GM10248 (cell line): Measurements from ENCODE around the gene PRSS53.
"Not testable (repeated sequence)": the region's sequence is repeated elsewhere in the genome, so short reads cannot be mapped to it uniquely, and the experiment has no call there.

ENCODE experiments used
- CTCF ChIA-PET: fragments of 300-600 bp; sonication (Branson Sonifier 250); formaldehyde crosslinking; extraction: SDS; loops from one replicate; lab custom pipeline; 2021; ENCODE audit warnings: antibody characterized with exemption; lab: Yijun Ruan, JAX
- POLR2A ChIA-PET: fragments of 350-650 bp; sonication (Branson Sonifier 250); formaldehyde crosslinking; extraction: SDS; loops from one replicate; lab custom pipeline; 2020; ENCODE audit warnings: antibody characterized with exemption; lab: Yijun Ruan, JAX
- DNase-seq: peaks from one replicate; pipeline ENCODE4 v3.0.0; 2012; ENCODE audit errors: extremely low spot score
- CTCF ChIP-seq: IDR thresholded peaks from 2 replicates; pipeline ENCODE4 v1.5.1; 2012; ENCODE audit warnings: mild to moderate bottlenecking, low read depth; ENCODE audit errors: extremely low read depth, missing control alignments, control extremely low read depth

PRSS53 gene

GRCh38 chr16:31088459-31089183 is at the start of gene PRSS53:
TSS of gene PRSS53 (minus strand) at chr16:31088943. CDS start at chr16:31088809, 134 bp downstream.
- TF ChIP-seq CTCF: no peak
- CTCF ChIA-PET: no interaction called here
- POLR2A ChIA-PET: no interaction called here
- no peak for DNase-seq

GRCh38 chr16:31136822-31137499 is 48.2 kb upstream of the PRSS53 start:
- DNase-seq: not testable (repeated sequence)
- ChIA-PET POLR2A (interaction anchor here (1.7 kb wide), 1 partner anchor 43 kb away, joined by 6 read pairs; the partner anchor contains the start of gene FUS), CTCF (interaction anchor here (1.1 kb wide), 1 partner anchor 152 kb away, joined by 3 read pairs; the partner anchor contains the start of gene HSD3B7)

GRCh38 chr16:31136287-31136662 is 47.5 kb upstream of the PRSS53 start:
- ChIA-PET CTCF (interaction anchor here (1.0 to 1.1 kb wide), 2 partner anchors 20 to 151 kb away, joined by 3 read pairs; partner anchors contain the start of gene HSD3B7), POLR2A (interaction anchor here (1.7 kb wide), 1 partner anchor 44 kb away, joined by 6 read pairs; the partner anchor contains the start of gene FUS)
- DNase-seq: no peak
- no peak for TF ChIP-seq CTCF

GRCh38 chr16:31135535-31136286 is 47.0 kb upstream of the PRSS53 start, which contains the start of gene PRSS8:
TSS of gene PRSS8 (minus strand) at chr16:31135727. CDS start at chr16:31135498, 229 bp downstream.
- ChIA-PET POLR2A (interaction anchor here (1.7 kb wide), 1 partner anchor 45 kb away, joined by 6 read pairs; the partner anchor contains the start of gene FUS), CTCF (interaction anchor here (1.0 to 1.1 kb wide), 3 partner anchors 21 to 151 kb away, joined by 3 read pairs; partner anchors contain the start of gene HSD3B7)
- no peak for TF ChIP-seq CTCF
- no peak for DNase-seq

GRCh38 chr16:31134625-31135534 is 46.1 kb upstream of the PRSS53 start:
- ChIA-PET POLR2A (interaction anchor here (0.5 to 1.7 kb wide), 3 partner anchors 45 to 119 kb away, joined by 3 to 6 read pairs (median 4); partner anchors contain the start of gene FUS), CTCF (interaction anchor here (1.0 to 1.9 kb wide), 4 partner anchors 8 to 25 kb away, joined by 3 to 6 read pairs (median 4); no protein-coding TSS in a partner anchor)
- no peak for DNase-seq
- no peak for TF ChIP-seq CTCF

GRCh38 chr16:31134091-31134571 is 45.4 kb upstream of the PRSS53 start:
- ChIA-PET POLR2A (interaction anchor here (0.5 kb wide), 1 partner anchor 50 kb away, joined by 3 read pairs; no protein-coding TSS in a partner anchor), CTCF (interaction anchor here (1.6 to 1.9 kb wide), 2 partner anchors 8 to 13 kb away, joined by 5 to 6 read pairs; no protein-coding TSS in a partner anchor)
- no peak for TF ChIP-seq CTCF
- DNase-seq: no peak
